ENCODE measurements around the gene TMEM145. TPM values are rescaled to one million over a fixed set of nuclear protein-coding genes. Genes with fewer than 3 reads are reported as not detected.

The TMEM145 gene
- total and polyA plus RNA-seq, 10 of the 15 experiments (the other 5 are each of a cell fraction or from before 2014, with no cell fraction given), result 0.04 to 0.97 (median 0.16) TPM; not detected in 4

- H3K4me1 ChIP-seq (ENCODE audit: control insufficient read depth, insufficient read depth, low read length), result no peaks in the 10 kb centered on the region
- BruUV-seq (replicated peaks), result no TSS peak
- H3K9ac ChIP-seq (ENCODE audit: control insufficient read depth, insufficient read depth, low read length), result no peak overlapping the region
- H3K79me2 ChIP-seq (ENCODE audit: control insufficient read depth, insufficient read depth, low read length), result no peaks in the 10 kb centered on the region
- FAIRE-seq (no peak), ATAC-seq (no peak), DNase-seq (ENCODE audit: low read depth, low spot score) (no peak)
- H3K27me3 ChIP-seq (replicated peaks in 1 of 2; ENCODE audit: control insufficient read depth in 2 of 2, insufficient read depth in 2 of 2, low read length in 1 of 2), result no peaks in the 10 kb centered on the region
- 97% methylated on average over 15 of the region's 15 CpGs for WGBS (ENCODE audit: insufficient coverage, insufficient replicate concordance, low lambda C conversion rate, missing lambda C conversion rate)
- POLR2A ChIA-PET, result no interaction called here
- intact Hi-C loops (cut with micrococcal nuclease; ENCODE audit: unreplicated experiment), result no loop called here
- H3K36me3 ChIP-seq (ENCODE audit: control insufficient read depth in 2 of 2, insufficient read depth in 2 of 2, low read length in 1 of 2), result no peaks in the 10 kb centered on the region; a peak in 2 of 4 replicates
- RAD21 ChIA-PET (ENCODE audit: unreplicated experiment), result no interaction called here
- H3K4me3 ChIP-seq, result no peak overlapping the region
- H2AFZ ChIP-seq (ENCODE audit: control insufficient read depth, low read depth, low read length), result no peak overlapping the region
- H4K20me1 ChIP-seq (ENCODE audit: control insufficient read depth, insufficient read depth), result no peaks in the 10 kb centered on the region
- TF ChIP-seq IRF3 (IDR thresholded peaks at IDR 0.05) (no peak), CEBPZ (IDR thresholded peaks at IDR 0.05; ENCODE audit: low read depth, low read length) (no peak), IRF5 (IDR thresholded peaks at IDR 0.05; ENCODE audit: borderline replicate concordance) (no peak), SRF (IDR thresholded peaks at IDR 0.05; ENCODE audit: low read depth in 2 of 2, low read length in 2 of 2) (no peak), POLR2AphosphoS5 (IDR thresholded peaks at IDR 0.05; ENCODE audit: low read length) (no peak), LARP7 (IDR thresholded peaks at IDR 0.05) (no peak), ZNF24 (IDR thresholded peaks at IDR 0.05) (no peak), RCOR1 (conservative IDR thresholded peaks at IDR 0.05; ENCODE audit: low read depth, low read length) (no peak)
- in situ Hi-C loops (cut with MboI), result no loop called here
- SMC1A ChIA-PET (ENCODE audit: uncharacterized antibody, unreplicated experiment), result no interaction called here
- no peak overlapping the region for H3K27ac ChIP-seq (ENCODE audit: control insufficient read depth, insufficient read depth)
- CTCF ChIA-PET, result interaction anchor here (1.1 kb wide), 1 partner anchor 13 kb away, joined by 3 read pairs; no protein-coding TSS in a partner anchor
- H3K9me3 ChIP-seq (replicated peaks; ENCODE audit: control insufficient read depth, insufficient read depth, low read length), result no peaks in the 10 kb centered on the region
- no peak overlapping the region for H3K4me2 ChIP-seq (ENCODE audit: control insufficient read depth, insufficient read depth)
Observed at GRCh38 chr19:42356686-42357085, 43.6 kb downstream of the TMEM145 start.

Measured in GM12878 (cell line).